HepG2 (cell line): ENCODE data around the gene SGF29. TPM values are rescaled to one million over a fixed set of nuclear protein-coding genes. Genes with fewer than 3 reads are reported as not detected.
A peak's percentile ranks its signal among the peaks of the same experiment; 100 is the strongest.

ENCODE experiments used
- AKAP8 ChIP-seq: sonication (generic); formaldehyde crosslinking; IDR thresholded peaks from 2 replicates; pipeline ENCODE4 v1.5.1; 2020; ENCODE audit warnings: mild to moderate bottlenecking, missing genetic modification reagents
- EZH2 ChIP-seq: conservative IDR thresholded peaks from 2 replicates; pipeline ENCODE4 v1.6.1; 2012; ENCODE audit warnings: mild to moderate bottlenecking, low read depth, low read length, moderate library complexity
- GZF1 ChIP-seq: sonication (generic); formaldehyde crosslinking; IDR thresholded peaks from 2 replicates; pipeline ENCODE4 v1.5.1; 2020; ENCODE audit warnings: mild to moderate bottlenecking, missing genetic modification reagents
- HCFC1 ChIP-seq: fragments of 150-350 bp; IDR thresholded peaks from 2 replicates; pipeline ENCODE4 v1.6.1; 2014; ENCODE audit warnings: low read depth, low read length
- NCOA1 ChIP-seq: sonication (generic); formaldehyde crosslinking; IDR thresholded peaks from 2 replicates; pipeline ENCODE4 v1.9.0; 2021; ENCODE audit warnings: missing genetic modification reagents
- NONO ChIP-seq, 2 experiments: fragments of 450-650 bp in 1 of 2; sonication (generic) in 1 of 2; formaldehyde crosslinking in 1 of 2; IDR thresholded peaks in 1 of 2; conservative IDR thresholded peaks in 1 of 2; 2 replicates each; pipeline versions ENCODE4 v1.6.1 to v1.8.0; 2017 to 2022; ENCODE audit warnings: mild to moderate bottlenecking in 1 of 2, missing genetic modification reagents in 1 of 2, moderate library complexity in 1 of 2
- POLR2A ChIP-seq, 2 experiments: IDR thresholded peaks; 2 replicates each; pipeline ENCODE4 v1.6.1; 2011; ENCODE audit warnings: low read depth in 2 of 2, low read length in 2 of 2, mild to moderate bottlenecking in 1 of 2, moderate library complexity in 1 of 2; ENCODE audit not compliant: insufficient read depth in 1 of 2
- POLR2AphosphoS2 ChIP-seq: IDR thresholded peaks from 2 replicates; pipeline ENCODE4 v1.6.1; 2011; ENCODE audit warnings: low read depth, low read length, improper control_type of control experiment
- RAD21 ChIP-seq: fragments of 450-650 bp; formaldehyde crosslinking; IDR thresholded peaks from 2 replicates; pipeline ENCODE4 v1.5.0; 2020; ENCODE audit warnings: mild to moderate bottlenecking
- SAFB2 ChIP-seq: sonication (generic); formaldehyde crosslinking; IDR thresholded peaks from 2 replicates; pipeline ENCODE4 v1.5.1; 2020; ENCODE audit warnings: missing genetic modification reagents, low read depth, mild to moderate bottlenecking, borderline replicate concordance
- SIN3B ChIP-seq: fragments of 150-350 bp; IDR thresholded peaks from 2 replicates; pipeline ENCODE4 v1.6.1; 2014; ENCODE audit warnings: low read length
- SYNCRIP ChIP-seq: fragments of 200-400 bp; formaldehyde crosslinking; IDR thresholded peaks from 2 replicates; pipeline ENCODE4 v1.6.1; 2018; ENCODE audit warnings: mild to moderate bottlenecking, low read depth, low read length; ENCODE audit not compliant: insufficient read depth
- ZNF446 ChIP-seq: sonication (generic); formaldehyde crosslinking; IDR thresholded peaks from 2 replicates; pipeline ENCODE4 v1.5.0; 2020; ENCODE audit warnings: mild to moderate bottlenecking, missing genetic modification reagents
- polyA plus RNA-seq, 8 experiments: library from polyadenylated mRNA; depleted of rRNA in 3 of 8; stranded (reverse) in 7 of 8; unstranded in 1 of 8; fragments of >200 nt; fragmentation: Illumina TruSeq in 4 of 8; extraction: Trizol in 4 of 8; gene quantifications; 2 replicates each; pipeline versions ENCODE4 v1.2.1 to v1.2.3, GENCODE V29; 2011 to 2016; ENCODE audit warnings: low read depth in 4 of 8, missing spikeins in 1 of 8, mixed read lengths in 1 of 8; ENCODE audit not compliant: insufficient read depth in 1 of 8
- total RNA-seq, 5 experiments: library from RNA; depleted of rRNA; stranded (reverse); fragments of >200 nt; fragmentation: Illumina TruSeq; extraction: Trizol; gene quantifications; 2 replicates each; pipeline ENCODE4 v1.2.3, GENCODE V29; 2016; ENCODE audit warnings: low read depth in 1 of 5
- TF ChIP-seq, protein P1 (sequence below): sonication (generic); formaldehyde crosslinking; IDR thresholded peaks from 2 replicates; pipeline ENCODE4 v1.5.0; 2020; ENCODE audit warnings: mild to moderate bottlenecking, low read depth, missing genetic modification reagents, borderline replicate concordance
- TF ChIP-seq, protein P2 (sequence below): sonication (generic); formaldehyde crosslinking; IDR thresholded peaks from 2 replicates; pipeline ENCODE4 v1.4.0; 2020; ENCODE audit warnings: mild to moderate bottlenecking, missing genetic modification reagents
- TF ChIP-seq, protein P3 (sequence below): sonication (generic); formaldehyde crosslinking; IDR thresholded peaks from 2 replicates; pipeline ENCODE4 v1.8.0; 2022; ENCODE audit warnings: mild to moderate bottlenecking, missing genetic modification reagents, moderate library complexity
- TF ChIP-seq, protein P4 (sequence below): sonication (generic); formaldehyde crosslinking; IDR thresholded peaks from 2 replicates; pipeline ENCODE4 v1.4.0; 2020; ENCODE audit warnings: missing genetic modification reagents, borderline replicate concordance
- TF ChIP-seq, protein P5 (sequence below): sonication (generic); formaldehyde crosslinking; IDR thresholded peaks from 2 replicates; pipeline ENCODE4 v1.4.0; 2020; ENCODE audit warnings: missing genetic modification reagents
- TF ChIP-seq, protein P6 (sequence below), 2 experiments: sonication (generic) in 1 of 2; formaldehyde crosslinking in 1 of 2; IDR thresholded peaks; 2 replicates each; pipeline versions ENCODE4 v1.4.0 to v1.6.1; 2016 to 2020; ENCODE audit warnings: borderline replicate concordance in 1 of 2, low read depth in 1 of 2, mild to moderate bottlenecking in 1 of 2, missing genetic modification reagents in 1 of 2

The SGF29 gene
- total and polyA plus RNA-seq, 2 of the 13 experiments (the other 11 are each of a cell fraction or from before 2014, with no cell fraction given): 5.0 to 29.4 TPM

DNA sequence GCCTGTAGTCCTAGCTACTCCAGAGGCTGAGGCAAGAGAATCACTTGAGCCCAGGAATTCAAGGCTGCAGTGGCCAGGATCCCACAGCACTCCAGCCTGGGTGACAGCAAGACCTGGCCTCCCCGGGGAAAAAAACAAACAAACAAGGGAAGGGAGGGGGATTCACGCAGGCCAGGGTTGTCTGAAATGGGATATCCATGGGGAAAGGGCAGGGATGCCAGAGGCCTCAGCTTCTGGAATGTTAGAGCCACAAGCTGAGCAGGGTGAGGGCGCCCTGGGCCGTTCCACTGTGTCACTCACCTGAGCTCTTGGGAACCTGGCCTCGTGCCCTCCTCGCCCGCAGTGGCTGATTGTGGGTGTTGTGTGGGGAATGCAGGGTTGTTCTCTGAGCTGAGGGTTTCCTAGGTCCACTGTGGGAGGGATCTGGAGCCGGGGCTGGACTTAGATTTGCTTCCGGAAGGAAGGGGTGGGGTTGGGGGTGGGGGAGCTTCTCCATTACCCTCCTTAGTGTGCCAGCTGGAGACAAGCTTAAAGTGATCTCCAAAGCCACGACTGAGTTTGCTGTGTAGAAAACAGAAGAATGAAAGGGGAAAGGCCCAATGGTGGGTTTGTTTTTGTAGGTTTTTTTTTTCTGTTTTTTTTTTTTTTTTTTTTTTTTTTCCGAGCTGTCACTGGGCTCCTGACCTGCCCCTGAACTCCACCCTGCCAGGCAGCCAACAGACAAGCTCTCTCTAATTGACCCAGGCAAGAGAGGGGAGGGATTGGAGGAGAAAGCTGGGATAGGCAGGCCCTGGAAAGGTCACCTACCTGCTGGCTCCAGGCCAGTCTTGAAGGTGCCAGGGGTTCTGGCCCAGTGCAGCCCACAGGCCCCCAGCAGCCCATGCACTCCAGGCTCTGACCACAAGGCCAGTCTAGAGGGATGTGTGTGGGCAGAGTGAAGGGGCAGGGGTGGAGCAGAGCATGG is 56.2 kb downstream of the SGF29 start, which contains the start of gene SULT1A1 (continued):
- TF ChIP-seq SYNCRIP (no peak), EZH2 (no peak), ZNF446 (no peak), POLR2A (IDR thresholded peaks at IDR 0.05; ENCODE audit: insufficient read depth in 1 of 2, low read depth in 2 of 2, low read length in 2 of 2) (peak; percentile 74 to 99), SIN3B (no peak), SAFB2 (peak; percentile 76), AKAP8 (CRISPR knock-in tag) (no peak), GZF1 (0 out of 2 replicates have a peak, but pooled peaks have one; percentile 44), HCFC1 (no peak), POLR2AphosphoS2 (no peak), NONO (IDR thresholded peaks at IDR 0.05) (no peak), NONO (CRISPR knock-in tag; conservative IDR thresholded peaks at IDR 0.05) (peak; percentile 76), RAD21 (CRISPR knock-in tag) (peak; percentile 21; the same call in 1 of the 2 replicates), NCOA1 (CRISPR knock-in tag) (no peak)
- TF ChIP-seq, protein P1, sequence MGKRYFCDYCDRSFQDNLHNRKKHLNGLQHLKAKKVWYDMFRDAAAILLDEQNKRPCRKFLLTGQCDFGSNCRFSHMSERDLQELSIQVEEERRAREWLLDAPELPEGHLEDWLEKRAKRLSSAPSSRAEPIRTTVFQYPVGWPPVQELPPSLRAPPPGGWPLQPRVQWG (CRISPR knock-in tag): no peak
- TF ChIP-seq, protein P2, sequence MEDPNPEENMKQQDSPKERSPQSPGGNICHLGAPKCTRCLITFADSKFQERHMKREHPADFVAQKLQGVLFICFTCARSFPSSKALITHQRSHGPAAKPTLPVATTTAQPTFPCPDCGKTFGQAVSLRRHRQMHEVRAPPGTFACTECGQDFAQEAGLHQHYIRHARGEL: no peak
- TF ChIP-seq, protein P3, sequence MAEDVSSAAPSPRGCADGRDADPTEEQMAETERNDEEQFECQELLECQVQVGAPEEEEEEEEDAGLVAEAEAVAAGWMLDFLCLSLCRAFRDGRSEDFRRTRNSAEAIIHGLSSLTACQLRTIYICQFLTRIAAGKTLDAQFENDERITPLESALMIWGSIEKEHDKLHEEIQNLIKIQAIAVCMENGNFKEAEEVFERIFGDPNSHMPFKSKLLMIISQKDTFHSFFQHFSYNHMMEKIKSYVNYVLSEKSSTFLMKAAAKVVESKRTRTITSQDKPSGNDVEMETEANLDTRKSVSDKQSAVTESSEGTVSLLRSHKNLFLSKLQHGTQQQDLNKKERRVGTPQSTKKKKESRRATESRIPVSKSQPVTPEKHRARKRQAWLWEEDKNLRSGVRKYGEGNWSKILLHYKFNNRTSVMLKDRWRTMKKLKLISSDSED (CRISPR knock-in tag): no peak
- TF ChIP-seq, protein P4, sequence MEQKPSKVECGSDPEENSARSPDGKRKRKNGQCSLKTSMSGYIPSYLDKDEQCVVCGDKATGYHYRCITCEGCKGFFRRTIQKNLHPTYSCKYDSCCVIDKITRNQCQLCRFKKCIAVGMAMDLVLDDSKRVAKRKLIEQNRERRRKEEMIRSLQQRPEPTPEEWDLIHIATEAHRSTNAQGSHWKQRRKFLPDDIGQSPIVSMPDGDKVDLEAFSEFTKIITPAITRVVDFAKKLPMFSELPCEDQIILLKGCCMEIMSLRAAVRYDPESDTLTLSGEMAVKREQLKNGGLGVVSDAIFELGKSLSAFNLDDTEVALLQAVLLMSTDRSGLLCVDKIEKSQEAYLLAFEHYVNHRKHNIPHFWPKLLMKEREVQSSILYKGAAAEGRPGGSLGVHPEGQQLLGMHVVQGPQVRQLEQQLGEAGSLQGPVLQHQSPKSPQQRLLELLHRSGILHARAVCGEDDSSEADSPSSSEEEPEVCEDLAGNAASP (CRISPR knock-in tag): peak; percentile 68; the same call in 1 of the 2 replicates
- TF ChIP-seq, protein P5, sequence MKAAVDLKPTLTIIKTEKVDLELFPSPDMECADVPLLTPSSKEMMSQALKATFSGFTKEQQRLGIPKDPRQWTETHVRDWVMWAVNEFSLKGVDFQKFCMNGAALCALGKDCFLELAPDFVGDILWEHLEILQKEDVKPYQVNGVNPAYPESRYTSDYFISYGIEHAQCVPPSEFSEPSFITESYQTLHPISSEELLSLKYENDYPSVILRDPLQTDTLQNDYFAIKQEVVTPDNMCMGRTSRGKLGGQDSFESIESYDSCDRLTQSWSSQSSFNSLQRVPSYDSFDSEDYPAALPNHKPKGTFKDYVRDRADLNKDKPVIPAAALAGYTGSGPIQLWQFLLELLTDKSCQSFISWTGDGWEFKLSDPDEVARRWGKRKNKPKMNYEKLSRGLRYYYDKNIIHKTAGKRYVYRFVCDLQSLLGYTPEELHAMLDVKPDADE (CRISPR knock-in tag): no peak
- TF ChIP-seq, protein P6, sequence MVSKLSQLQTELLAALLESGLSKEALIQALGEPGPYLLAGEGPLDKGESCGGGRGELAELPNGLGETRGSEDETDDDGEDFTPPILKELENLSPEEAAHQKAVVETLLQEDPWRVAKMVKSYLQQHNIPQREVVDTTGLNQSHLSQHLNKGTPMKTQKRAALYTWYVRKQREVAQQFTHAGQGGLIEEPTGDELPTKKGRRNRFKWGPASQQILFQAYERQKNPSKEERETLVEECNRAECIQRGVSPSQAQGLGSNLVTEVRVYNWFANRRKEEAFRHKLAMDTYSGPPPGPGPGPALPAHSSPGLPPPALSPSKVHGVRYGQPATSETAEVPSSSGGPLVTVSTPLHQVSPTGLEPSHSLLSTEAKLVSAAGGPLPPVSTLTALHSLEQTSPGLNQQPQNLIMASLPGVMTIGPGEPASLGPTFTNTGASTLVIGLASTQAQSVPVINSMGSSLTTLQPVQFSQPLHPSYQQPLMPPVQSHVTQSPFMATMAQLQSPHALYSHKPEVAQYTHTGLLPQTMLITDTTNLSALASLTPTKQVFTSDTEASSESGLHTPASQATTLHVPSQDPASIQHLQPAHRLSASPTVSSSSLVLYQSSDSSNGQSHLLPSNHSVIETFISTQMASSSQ (IDR thresholded peaks at IDR 0.05; ENCODE audit: low read depth): peak; percentile 31; the same call in 1 of the 2 replicates
- TF ChIP-seq, protein P6 (CRISPR knock-in tag; IDR thresholded peaks at IDR 0.05; ENCODE audit: borderline replicate concordance): no peak; the same call in 1 of the 2 replicates
